ENCODE data around the gene BBOX1. TPM values are rescaled to one million over a fixed set of nuclear protein-coding genes. Genes with fewer than 3 reads are reported as not detected.
"Not testable (repeated sequence)": the region's sequence is repeated elsewhere in the genome, so short reads cannot be mapped to it uniquely, and the experiment has no call there.

Gene BBOX1
- total RNA-seq, 4 donors from 2014 or later, result not detected

DNA sequence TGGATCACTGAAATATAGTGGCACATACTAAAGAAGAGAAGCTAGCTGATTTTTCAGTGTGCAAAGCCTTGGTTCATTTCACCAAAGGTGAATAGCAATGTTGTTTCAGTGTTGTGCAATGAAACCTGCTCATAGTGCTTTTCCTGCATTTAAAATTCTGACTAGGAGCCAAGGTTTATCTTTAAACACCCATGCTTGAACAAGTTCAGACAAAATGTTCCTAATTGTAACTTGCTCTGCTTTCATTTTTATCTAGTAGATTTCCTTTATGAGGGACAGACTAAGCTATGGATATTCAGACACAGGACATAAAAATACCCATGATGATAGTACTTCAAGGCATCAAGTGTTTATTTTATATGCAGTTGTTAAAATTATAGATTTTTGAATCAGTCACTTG is 47.7 kb downstream of the BBOX1 start:
- no peaks in the 10 kb centered on the region for H3K9me3 ChIP-seq
- no peaks in the 10 kb centered on the region for H3K4me1 ChIP-seq
- H3K4me3 ChIP-seq, result no peak overlapping the region
- no peaks in the 10 kb centered on the region for H3K36me3 ChIP-seq
- H3K27me3 ChIP-seq, result no peaks in the 10 kb centered on the region
- DNase-seq, result no peak
- no peak for TF ChIP-seq POLR2A (IDR thresholded peaks at IDR 0.05)
- TF ChIP-seq, protein P1, sequence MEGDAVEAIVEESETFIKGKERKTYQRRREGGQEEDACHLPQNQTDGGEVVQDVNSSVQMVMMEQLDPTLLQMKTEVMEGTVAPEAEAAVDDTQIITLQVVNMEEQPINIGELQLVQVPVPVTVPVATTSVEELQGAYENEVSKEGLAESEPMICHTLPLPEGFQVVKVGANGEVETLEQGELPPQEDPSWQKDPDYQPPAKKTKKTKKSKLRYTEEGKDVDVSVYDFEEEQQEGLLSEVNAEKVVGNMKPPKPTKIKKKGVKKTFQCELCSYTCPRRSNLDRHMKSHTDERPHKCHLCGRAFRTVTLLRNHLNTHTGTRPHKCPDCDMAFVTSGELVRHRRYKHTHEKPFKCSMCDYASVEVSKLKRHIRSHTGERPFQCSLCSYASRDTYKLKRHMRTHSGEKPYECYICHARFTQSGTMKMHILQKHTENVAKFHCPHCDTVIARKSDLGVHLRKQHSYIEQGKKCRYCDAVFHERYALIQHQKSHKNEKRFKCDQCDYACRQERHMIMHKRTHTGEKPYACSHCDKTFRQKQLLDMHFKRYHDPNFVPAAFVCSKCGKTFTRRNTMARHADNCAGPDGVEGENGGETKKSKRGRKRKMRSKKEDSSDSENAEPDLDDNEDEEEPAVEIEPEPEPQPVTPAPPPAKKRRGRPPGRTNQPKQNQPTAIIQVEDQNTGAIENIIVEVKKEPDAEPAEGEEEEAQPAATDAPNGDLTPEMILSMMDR (IDR thresholded peaks at IDR 0.05), result no peak
- no peak overlapping the region for H3K27ac ChIP-seq

DNA sequence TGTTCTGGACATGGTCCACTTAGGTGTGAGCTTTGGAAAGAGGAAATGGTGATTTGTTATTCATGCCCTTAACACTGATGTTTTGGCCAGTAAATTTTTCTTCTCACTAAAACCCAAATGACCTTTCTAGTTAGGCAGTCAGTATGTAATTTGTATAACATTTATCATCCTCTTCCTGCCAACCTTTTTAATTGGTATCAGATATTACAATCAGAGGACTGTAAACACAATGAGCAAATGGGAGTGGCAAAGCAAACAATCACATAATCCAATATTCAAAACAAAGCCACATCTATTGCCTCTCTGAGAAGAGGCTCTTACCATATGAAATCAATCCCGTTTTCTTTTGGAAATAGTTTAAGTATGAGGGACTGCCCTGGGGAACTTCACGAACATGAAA is 49.1 kb downstream of the BBOX1 start:
- Histone ChIP-seq H3K36me3 (no peaks in the 10 kb centered on the region), H3K9me3 (no peaks in the 10 kb centered on the region), H3K27ac (no peak overlapping the region), H3K4me1 (no peaks in the 10 kb centered on the region), H3K4me3 (no peak overlapping the region), H3K27me3 (no peaks in the 10 kb centered on the region)
- DNase-seq, result no peak
- TF ChIP-seq POLR2A (IDR thresholded peaks at IDR 0.05), result no peak
- TF ChIP-seq, protein P1 (IDR thresholded peaks at IDR 0.05), result no peak

DNA sequence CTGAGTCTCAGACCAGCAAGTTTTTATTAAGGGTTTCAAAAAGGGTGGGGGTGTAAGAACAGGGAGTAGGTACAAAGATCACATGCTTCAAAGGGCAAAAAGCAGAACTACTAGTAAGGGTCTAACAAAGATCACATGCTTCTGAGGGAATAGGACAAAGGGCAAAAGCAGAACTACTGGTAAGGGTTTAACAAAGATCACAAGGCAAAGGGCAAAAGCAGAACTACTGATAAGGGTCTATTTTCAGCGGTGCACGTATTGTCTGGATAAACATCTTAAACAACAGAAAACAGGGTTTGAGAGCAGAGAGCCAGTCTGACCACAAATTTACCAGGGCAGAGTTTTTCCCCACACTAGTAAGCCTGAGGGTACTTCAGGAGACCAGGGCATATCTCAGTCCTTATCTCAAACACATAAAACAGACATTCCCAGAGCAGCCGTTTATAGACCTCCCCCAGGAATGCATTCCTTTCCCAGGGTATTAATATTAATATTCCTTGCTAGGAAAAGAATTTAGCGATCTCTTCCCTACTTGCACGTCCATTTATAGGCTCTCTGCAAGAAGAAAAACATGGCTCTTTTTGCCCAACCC is 49.8 kb downstream of the BBOX1 start:
- not testable (repeated sequence) for H3K36me3 ChIP-seq, H3K4me1 ChIP-seq, H3K27ac ChIP-seq, H3K27me3 ChIP-seq, H3K4me3 ChIP-seq, H3K9me3 ChIP-seq, DNase-seq

DNA sequence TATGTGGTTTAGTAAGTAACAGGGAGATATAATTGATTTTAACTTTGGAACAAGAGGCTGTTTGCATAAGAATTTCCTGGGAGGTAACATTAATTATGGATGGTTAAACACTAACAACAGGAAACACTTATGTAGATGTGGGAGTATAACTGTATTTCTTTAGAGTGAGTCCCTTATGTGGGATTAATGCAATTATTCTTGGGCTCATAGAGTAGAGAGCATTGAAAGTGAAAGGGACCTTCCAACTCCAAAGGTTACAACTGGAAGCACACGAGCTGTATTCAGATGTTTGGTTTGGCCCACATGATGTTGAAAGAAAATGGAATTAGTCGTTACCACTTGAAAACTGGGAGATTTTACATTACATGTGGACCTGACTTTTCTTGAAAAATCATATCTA is 53.5 kb downstream of the BBOX1 start:
- DNase-seq, result no peak
- Histone ChIP-seq H3K27ac (no peak overlapping the region), H3K36me3 (no peaks in the 10 kb centered on the region), H3K27me3 (no peaks in the 10 kb centered on the region), H3K4me1 (no peaks in the 10 kb centered on the region), H3K4me3 (no peak overlapping the region), H3K9me3 (no peaks in the 10 kb centered on the region)
- TF ChIP-seq POLR2A (IDR thresholded peaks at IDR 0.05), result no peak

DNA sequence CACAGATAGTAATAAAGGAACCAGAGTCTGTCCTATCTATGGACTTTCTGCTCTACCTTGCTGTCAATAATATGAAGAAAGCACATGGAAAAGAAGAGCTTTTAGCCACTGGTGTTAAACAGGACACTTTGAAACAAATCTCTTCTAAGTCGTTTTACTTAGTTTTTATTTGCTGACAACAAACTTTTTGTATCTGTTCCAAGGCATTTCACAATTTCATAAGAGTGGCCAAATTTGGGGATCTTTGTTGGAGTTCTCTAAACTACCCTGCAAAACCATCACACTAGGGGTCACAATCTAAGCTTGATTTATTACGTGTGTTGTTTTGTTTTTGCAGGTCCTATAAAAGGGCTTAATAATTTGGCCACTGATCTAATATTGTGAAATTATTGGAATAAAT is 54.4 kb downstream of the BBOX1 start:
- no peak for DNase-seq
- no peaks in the 10 kb centered on the region for H3K4me1 ChIP-seq
- TF ChIP-seq, protein P1 (IDR thresholded peaks at IDR 0.05), result no peak
- TF ChIP-seq POLR2A (IDR thresholded peaks at IDR 0.05), result no peak
- no peaks in the 10 kb centered on the region for H3K9me3 ChIP-seq
- no peak overlapping the region for H3K4me3 ChIP-seq
- H3K27ac ChIP-seq, result no peak overlapping the region
- H3K36me3 ChIP-seq, result no peaks in the 10 kb centered on the region
- no peaks in the 10 kb centered on the region for H3K27me3 ChIP-seq

DNA sequence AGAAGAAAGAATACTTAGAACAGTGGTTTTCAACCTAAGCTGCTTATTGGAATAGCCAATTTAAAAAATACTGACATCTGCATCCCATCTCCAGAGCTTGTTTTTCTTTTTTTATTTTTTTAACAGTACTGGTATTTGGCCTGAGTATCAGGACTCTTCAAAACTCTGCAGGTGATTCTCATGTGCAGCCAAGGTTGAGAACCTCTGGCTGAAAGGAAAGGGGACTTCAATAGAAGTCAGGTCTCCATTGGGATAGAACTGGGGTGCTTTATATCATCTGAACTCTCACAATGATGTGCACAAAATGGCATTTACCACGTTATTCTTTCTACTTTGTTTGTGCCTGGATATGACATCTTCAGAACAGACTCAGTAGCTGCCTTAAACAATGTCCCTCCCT is 55.3 kb downstream of the BBOX1 start:
- no peaks in the 10 kb centered on the region for H3K27me3 ChIP-seq
- no peaks in the 10 kb centered on the region for H3K9me3 ChIP-seq
- DNase-seq, result no peak
- no peaks in the 10 kb centered on the region for H3K36me3 ChIP-seq
- H3K27ac ChIP-seq, result no peak overlapping the region
- H3K4me1 ChIP-seq, result no peaks in the 10 kb centered on the region
- no peak overlapping the region for H3K4me3 ChIP-seq
- TF ChIP-seq, protein P1 (IDR thresholded peaks at IDR 0.05), result no peak
- no peak for TF ChIP-seq POLR2A (IDR thresholded peaks at IDR 0.05)

DNA sequence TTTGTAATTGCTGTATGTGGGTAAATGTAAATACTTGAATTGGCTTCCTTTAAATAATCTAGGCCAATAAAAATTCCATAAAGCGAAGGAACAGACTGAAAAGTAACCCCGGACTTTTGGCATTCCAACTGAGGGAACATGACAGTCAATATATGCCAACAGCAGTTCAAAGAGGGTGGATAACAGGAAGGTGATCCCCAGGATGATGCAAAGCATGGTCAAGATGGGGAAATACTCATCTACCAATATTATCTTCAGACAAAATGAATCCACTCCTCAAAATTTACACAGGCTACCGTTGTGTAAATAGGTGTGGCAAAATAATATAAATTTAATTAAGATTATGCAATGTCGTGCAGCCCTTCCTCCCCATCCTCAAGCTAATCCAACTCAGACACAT is 56.9 kb downstream of the BBOX1 start:
- Histone ChIP-seq H3K27ac (no peak overlapping the region), H3K36me3 (no peaks in the 10 kb centered on the region), H3K9me3 (no peaks in the 10 kb centered on the region), H3K4me3 (no peak overlapping the region), H3K27me3 (no peaks in the 10 kb centered on the region), H3K4me1 (no peaks in the 10 kb centered on the region)
- no peak for DNase-seq
- TF ChIP-seq POLR2A (IDR thresholded peaks at IDR 0.05), result no peak
- TF ChIP-seq, protein P1 (IDR thresholded peaks at IDR 0.05), result no peak
